CD4-positive, alpha-beta T cell treated with Interleukin-6 at 100 ng/mL for 8 hours (primary cell): ENCODE data around the gene LCT.
A peak's percentile ranks its signal among the peaks of the same experiment; 100 is the strongest.

Experiments used
- DNase-seq: peaks from one replicate; pipeline ENCODE4 v3.0.0-alpha.2; 2020; ENCODE audit warnings: mixed read lengths, low spot score

LCT gene

DNA sequence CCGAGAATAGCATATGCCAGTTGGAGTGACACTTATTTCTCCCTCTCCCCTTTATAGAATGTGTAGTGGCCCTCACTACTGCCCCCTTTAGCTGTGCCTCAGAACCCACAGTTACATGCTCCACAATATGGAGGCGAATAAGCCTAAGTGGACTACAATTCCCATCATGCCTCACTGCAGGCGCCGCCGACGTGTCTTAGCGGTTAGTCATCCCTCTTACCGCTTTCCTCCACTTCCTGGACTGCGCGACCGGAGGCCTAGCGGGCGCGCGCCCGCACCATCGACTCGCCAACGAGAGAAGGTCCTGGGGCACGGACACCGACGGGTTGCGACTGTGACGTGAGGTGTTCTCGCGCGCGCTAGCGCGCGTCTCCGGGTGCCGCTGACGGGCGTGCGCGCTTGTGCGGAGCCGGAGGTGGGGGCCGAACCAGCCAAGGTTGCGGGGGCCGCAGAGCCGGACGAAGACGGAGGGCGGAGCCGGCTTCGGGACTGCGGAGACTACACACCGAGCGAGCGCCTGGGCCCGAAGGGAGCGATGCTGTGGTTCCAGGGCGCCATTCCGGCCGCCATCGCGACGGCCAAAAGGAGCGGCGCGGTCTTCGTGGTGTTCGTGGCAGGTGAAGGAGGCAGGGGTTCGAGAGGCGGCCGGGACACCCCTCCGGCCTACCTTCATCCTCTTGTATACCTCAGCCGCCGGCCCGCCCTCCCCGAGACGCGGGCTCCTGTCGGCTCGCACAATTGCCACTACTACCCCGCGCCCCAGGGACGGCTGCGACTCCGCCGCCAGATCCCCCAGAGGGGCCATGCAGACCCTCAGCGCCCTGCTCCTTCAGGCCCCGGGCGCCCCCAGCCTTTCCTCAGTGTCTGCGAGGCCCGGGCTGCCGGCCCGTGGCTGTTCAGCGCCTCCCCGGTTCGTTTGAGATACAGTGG lies 95.3 kb downstream of the LCT start, which contains the start of gene UBXN4:
UBXN4 (plus strand) TSS at position 461 of the 930 bp plus-strand sequence; CDS start at position 536, 75 bp downstream.
- DNase-seq = peak; percentile 97

DNA sequence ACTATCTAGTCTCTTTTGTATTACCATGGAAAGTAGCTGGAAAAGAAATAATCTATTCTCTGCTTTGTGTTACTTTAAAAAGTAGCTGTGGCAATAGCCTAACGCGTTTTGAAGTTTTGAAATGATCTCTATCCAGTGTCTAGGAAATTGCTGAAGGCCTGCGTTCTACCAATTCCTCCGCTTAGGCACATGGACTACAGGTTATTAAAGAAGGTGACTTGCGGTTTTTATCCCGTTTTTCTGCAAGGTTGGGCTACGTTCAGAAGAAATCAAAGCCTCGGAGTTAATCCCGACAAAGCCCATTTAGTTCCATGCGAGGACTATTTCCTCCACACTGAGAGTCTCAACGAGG lies 96.0 kb downstream of the LCT start:
- no peak for DNase-seq

DNA sequence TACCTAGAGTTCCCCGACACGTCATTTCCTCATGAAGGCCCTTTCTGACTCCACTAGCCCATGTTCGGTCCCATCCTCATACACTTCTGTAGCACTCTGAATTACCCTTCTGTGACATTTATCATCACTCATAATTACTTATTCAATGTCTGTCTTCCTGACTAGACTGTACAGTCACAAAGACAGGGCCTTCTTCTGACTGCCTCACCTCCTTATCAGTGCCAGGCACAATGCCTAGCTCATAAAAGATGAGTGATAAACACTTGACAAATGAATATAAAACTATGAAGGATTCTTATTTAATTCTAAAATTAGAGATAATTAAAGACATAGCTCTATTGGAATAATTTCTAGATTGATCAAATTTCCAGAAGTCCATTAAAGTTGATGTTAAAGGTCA lies 96.8 kb downstream of the LCT start:
- DNase-seq = no peak
